22Rv1 (cell line): ENCODE measurements around the gene NARS2.

Experiments used
- H3K27ac ChIP-seq: fragments of 450-650 bp; 2 replicates; pipeline ENCODE4 v1.5.1; 2017
- ZFX ChIP-seq: fragments of 450-650 bp; IDR thresholded peaks from 2 replicates; pipeline ENCODE4 v1.6.1; 2017; ENCODE audit warnings: antibody characterized with exemption, borderline replicate concordance
- TF ChIP-seq, protein P1 (sequence below): fragments of 450-650 bp; IDR thresholded peaks from 2 replicates; pipeline ENCODE4 v1.5.1; 2017; ENCODE audit warnings: mild to moderate bottlenecking

The NARS2 gene

GRCh38 chr11:78504181-78504580, 70.5 kb downstream of the NARS2 start:
- no peak overlapping the region for H3K27ac ChIP-seq
- TF ChIP-seq, protein P1, sequence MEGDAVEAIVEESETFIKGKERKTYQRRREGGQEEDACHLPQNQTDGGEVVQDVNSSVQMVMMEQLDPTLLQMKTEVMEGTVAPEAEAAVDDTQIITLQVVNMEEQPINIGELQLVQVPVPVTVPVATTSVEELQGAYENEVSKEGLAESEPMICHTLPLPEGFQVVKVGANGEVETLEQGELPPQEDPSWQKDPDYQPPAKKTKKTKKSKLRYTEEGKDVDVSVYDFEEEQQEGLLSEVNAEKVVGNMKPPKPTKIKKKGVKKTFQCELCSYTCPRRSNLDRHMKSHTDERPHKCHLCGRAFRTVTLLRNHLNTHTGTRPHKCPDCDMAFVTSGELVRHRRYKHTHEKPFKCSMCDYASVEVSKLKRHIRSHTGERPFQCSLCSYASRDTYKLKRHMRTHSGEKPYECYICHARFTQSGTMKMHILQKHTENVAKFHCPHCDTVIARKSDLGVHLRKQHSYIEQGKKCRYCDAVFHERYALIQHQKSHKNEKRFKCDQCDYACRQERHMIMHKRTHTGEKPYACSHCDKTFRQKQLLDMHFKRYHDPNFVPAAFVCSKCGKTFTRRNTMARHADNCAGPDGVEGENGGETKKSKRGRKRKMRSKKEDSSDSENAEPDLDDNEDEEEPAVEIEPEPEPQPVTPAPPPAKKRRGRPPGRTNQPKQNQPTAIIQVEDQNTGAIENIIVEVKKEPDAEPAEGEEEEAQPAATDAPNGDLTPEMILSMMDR: no peak
- no peak for TF ChIP-seq ZFX

- TF ChIP-seq, protein P1: no peak
- no peak for TF ChIP-seq ZFX
- H3K27ac ChIP-seq: no peak overlapping the region
These were observed 74.7 kb downstream of the NARS2 start for GRCh38 chr11:78499971-78500370.

DNA sequence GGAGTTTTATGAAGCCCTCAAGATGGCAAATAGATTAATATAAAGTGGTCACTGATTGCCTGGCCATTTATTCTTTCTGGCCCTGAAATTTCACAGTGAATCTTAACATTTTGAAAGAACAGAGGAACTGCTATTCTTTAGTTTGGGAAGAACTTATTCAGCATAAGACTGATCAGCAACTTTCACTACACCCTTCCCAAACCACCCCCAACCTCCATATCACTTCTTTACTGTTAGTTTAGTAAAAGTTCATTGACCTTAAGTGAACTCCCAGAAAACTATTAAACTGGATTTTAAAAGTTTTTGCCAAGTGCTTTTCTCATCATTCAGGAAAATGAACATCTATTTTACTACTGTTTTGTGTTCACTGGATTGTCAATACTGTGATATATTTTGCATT, 77.4 kb downstream of the NARS2 start:
- no peak overlapping the region for H3K27ac ChIP-seq
- TF ChIP-seq, protein P1: no peak
- no peak for TF ChIP-seq ZFX

DNA sequence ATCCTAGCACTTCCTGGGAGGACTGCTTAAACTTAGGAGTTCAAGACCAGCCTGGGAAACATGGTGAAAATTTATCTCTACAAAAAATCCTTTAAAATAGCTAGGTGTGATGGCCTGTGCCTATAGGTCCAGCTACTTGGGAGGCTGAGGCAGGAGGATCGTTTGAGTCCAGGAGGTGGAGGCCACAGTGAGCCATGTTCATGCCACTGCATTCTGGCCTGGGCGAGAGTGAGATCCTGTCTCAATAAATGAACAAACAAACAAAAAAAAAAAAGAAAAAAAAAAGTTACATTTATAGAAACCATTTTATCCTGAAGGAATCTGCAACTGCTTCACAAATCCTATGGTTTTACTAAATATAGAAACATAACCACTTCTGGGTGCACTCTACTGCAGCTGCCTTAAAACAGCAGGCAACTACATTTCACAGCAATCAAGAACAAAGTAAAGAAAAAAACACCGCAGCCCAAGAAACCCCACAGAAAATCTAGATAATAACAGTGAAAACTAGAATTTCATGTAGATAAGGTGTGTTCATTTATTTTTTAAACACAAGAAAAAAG, 81.2 kb downstream of the NARS2 start:
- TF ChIP-seq, protein P1: no peak
- no peak for TF ChIP-seq ZFX
- no peak overlapping the region for H3K27ac ChIP-seq

DNA sequence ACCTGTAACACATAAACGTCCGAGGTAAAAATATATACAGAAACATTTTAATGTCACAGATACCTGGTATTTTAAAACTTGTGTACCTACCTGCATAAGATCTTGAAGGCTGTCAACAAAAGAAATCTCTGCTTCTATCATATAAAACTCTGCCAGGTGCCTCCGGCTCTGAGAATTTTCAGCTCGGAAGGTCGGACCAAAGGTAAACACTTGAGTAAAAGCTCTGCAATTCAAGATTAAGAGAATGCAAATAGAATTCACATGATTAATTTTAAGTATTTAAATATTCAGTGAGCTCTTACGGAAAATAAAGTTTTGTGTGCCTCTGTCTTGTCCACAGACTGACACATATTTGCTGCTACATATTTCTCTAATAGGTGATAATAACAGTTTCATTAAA, 81.7 kb downstream of the NARS2 start:
- H3K27ac ChIP-seq: no peak overlapping the region
- TF ChIP-seq, protein P1: no peak
- no peak for TF ChIP-seq ZFX

DNA sequence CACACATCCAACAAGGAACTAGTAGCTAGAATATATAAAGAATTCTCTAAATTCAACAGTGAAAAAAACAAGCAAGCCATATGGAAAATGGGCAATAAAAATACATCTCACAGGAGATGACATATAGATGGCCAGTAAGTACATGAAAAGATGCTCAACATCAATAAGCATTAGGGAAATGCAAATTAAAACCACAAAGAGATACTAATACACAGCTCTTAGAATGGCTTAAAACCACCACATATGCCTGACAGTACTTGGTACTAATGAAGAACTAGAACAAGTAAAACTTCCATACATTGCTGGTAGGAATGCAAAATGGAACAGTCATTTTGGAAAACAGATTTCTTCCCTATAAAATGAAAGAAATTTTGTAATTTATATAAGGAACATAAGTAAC, 85.5 kb downstream of the NARS2 start:
- no peak for TF ChIP-seq ZFX
- TF ChIP-seq, protein P1: no peak
- H3K27ac ChIP-seq: no peak overlapping the region

DNA sequence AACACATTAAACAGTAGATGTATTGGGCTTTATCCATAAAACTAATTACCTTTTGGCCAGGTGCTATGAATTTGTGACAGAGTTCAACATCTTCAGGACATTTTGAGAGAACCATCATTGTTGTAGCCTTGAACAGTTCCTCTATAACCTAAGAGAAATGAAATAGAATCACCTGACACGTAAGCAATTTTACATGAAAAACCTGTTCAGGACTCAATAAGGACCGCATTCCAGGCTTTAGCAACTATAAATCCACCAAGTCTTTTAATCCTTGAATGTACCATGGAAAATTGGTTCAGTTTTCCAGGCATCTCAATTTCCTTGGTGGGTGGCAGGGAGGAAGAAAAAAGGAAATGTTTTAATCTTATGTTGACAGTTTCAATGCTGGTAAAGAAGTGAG, 96.1 kb downstream of the NARS2 start:
- no peak overlapping the region for H3K27ac ChIP-seq
- TF ChIP-seq, protein P1: no peak
- no peak for TF ChIP-seq ZFX
